GM12873 (cell line): ENCODE measurements around the gene FBXO27.

Experiments
- TF ChIP-seq, protein P1 (sequence below): IDR thresholded peaks from 2 replicates; pipeline ENCODE4 v1.5.1; 2012; ENCODE audit warnings: low read depth, mild to moderate bottlenecking, moderate library complexity, low read length, control low read depth; ENCODE audit not compliant: insufficient read depth; ENCODE audit errors: missing control alignments

Gene FBXO27

DNA sequence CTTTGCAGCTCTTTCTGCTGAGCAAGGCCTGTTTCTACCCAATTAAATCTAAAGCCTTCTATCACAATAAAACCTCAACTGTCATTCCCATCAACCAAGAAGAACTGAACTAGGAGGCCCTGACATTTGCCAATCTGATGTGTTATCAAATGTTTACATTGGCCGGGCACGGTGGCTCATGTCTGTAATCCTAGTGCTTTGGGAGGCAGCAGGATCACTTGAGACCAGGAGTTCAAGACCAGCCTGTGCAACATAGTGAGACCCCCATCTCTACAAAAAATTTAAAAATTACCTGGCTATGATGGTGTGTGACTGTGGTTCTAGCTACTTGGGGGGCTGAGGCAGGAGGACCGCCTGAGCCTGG is 54.0 kb downstream of the FBXO27 start:
- TF ChIP-seq, protein P1, sequence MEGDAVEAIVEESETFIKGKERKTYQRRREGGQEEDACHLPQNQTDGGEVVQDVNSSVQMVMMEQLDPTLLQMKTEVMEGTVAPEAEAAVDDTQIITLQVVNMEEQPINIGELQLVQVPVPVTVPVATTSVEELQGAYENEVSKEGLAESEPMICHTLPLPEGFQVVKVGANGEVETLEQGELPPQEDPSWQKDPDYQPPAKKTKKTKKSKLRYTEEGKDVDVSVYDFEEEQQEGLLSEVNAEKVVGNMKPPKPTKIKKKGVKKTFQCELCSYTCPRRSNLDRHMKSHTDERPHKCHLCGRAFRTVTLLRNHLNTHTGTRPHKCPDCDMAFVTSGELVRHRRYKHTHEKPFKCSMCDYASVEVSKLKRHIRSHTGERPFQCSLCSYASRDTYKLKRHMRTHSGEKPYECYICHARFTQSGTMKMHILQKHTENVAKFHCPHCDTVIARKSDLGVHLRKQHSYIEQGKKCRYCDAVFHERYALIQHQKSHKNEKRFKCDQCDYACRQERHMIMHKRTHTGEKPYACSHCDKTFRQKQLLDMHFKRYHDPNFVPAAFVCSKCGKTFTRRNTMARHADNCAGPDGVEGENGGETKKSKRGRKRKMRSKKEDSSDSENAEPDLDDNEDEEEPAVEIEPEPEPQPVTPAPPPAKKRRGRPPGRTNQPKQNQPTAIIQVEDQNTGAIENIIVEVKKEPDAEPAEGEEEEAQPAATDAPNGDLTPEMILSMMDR: no peak

- TF ChIP-seq, protein P1: no peak
Observed at GRCh38 chr19:38977445-38978325, 54.7 kb downstream of the FBXO27 start.

DNA sequence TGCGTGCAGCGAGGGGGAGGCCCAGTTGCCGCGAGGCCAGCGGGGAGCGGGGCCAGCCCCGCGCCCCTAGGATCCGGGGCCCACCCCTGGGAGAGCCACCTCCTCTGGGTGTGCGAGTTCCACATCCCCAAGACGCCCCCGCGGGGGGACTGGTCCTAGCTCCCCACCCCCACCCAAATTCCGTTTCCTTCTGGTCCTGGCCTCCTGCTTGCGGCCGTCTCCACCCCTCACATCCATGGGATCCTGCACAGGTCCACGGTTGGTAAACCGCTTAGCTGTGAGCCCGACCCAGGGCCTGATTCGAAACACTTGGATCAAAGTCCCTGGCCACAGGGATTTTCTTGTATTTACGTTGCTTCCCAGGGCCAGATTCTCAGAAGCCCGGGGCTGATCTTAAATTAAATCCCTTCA is 56.5 kb downstream of the FBXO27 start:
- TF ChIP-seq, protein P1: no peak

DNA sequence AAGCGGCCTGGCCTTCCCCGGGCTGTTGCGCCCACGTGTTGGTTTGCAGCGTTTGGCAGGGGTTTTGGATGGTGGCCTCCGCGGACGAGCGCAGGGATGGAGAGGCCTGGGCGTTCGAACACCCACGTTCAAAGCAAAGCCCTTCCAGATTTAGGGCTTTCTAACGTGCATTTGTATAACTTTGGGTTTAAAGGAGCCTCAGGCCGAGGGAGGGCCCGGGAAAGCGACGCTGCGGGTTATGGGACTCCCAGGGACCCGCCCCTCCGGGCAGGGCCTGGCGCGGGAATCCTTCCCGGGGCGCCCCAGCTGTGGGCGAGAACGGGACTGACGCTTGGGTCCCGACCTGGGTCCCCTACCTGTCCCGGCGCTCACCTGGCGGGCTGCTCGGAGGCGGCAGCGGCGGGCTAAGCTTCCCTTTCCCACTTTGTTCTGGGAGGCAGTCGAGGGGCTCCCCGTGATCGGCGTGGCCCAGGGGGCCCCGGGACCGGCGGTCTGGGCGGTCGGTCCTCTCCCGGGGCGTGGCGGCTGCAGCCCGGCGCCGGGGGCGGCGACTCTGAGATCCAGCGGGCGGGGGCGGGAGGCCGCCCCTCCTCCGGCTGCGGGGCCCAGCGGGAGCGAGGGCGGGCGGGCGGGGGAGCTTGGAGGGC is 57.0 kb downstream of the FBXO27 start, which contains the start of gene FBXO17:
Gene FBXO17, minus strand, starts transcription at position 529 of the 647 bp plus-strand sequence. CDS start 25,423 bp downstream, outside the sequence.
- TF ChIP-seq, protein P1: no peak

DNA sequence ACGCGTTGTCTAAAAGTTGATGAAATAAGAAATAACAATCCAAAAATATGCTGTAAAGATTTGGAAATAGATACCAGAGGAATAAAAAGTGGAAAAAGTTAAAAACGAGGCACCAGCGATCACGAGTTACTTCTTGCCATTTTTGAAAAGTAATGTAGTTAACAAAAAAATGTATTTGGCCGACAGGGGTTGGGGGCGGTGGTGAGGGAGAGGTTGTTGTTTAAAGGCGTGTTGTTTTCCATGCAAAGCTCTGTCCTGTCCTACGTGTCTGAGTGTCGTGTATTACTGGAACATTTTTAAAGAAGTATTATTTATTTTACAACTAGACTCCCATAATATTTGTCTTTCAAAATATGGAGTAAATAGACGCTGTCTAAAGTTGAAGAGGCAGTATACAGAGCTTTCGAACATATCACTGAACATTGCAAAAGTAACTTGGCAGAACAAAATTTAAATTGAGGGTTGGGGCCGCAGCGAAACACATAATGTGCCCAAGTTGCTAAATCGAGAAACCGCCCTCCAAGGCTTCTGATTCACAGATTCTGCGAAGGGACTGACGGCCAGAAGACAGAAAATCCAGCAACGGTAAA is 57.6 kb downstream of the FBXO27 start:
- TF ChIP-seq, protein P1: no peak
